Amniotic epithelial cell (primary cell): ENCODE data around the gene GALM.
"Not testable (repeated sequence)": the region's sequence is repeated elsewhere in the genome, so short reads cannot be mapped to it uniquely, and the experiment has no call there.

ENCODE experiments used
- DNase-seq: peaks from one replicate; pipeline ENCODE4 v3.0.0-alpha.2; 2010; ENCODE audit warnings: low read depth

GALM gene

GRCh38 chr2:38650012-38650411, 15.9 kb upstream of the GALM start:
- DNase-seq, result no peak

GRCh38 chr2:38650717-38651116, 15.2 kb upstream of the GALM start:
- DNase-seq, result no peak

- DNase-seq, result peak; percentile 32
Measured at GRCh38 chr2:38652431-38653273, 13.3 kb upstream of the GALM start.

GRCh38 chr2:38653380-38653714, 12.6 kb upstream of the GALM start:
- no peak for DNase-seq

- DNase-seq, result peak; percentile 35
Measured at GRCh38 chr2:38653715-38654527, 12.0 kb upstream of the GALM start.

- DNase-seq, result no peak
Measured at GRCh38 chr2:38654528-38655381, 11.2 kb upstream of the GALM start.

- DNase-seq, result no peak
Measured at GRCh38 chr2:38655441-38655840, 10.5 kb upstream of the GALM start.

GRCh38 chr2:38656866-38657480, 8.9 kb upstream of the GALM start:
- DNase-seq, result no peak

- no peak for DNase-seq
Measured at GRCh38 chr2:38658613-38659012, 7.3 kb upstream of the GALM start.

- DNase-seq, result no peak
Measured at GRCh38 chr2:38659115-38659514, 6.8 kb upstream of the GALM start.

- DNase-seq, result no peak
Measured at GRCh38 chr2:38660282-38660681, 5.6 kb upstream of the GALM start.

GRCh38 chr2:38661306-38661705, 4.6 kb upstream of the GALM start:
- no peak for DNase-seq

- DNase-seq, result no peak
Measured at GRCh38 chr2:38666556-38666910, 619 bp downstream of the GALM start.

GRCh38 chr2:38668092-38668491, 2.2 kb downstream of the GALM start:
- DNase-seq, result no peak

- no peak for DNase-seq
Measured at GRCh38 chr2:38668779-38669479, 3.0 kb downstream of the GALM start.

- no peak for DNase-seq
Measured at GRCh38 chr2:38671303-38671702, 5.4 kb downstream of the GALM start.

GRCh38 chr2:38671946-38672345, 6.0 kb downstream of the GALM start:
- no peak for DNase-seq

GRCh38 chr2:38672445-38673391, 6.8 kb downstream of the GALM start:
- no peak for DNase-seq

- no peak for DNase-seq
Measured at GRCh38 chr2:38676681-38677080, 10.8 kb downstream of the GALM start.

- DNase-seq, result not testable (repeated sequence)
Measured at GRCh38 chr2:38680868-38681267, 15.0 kb downstream of the GALM start.
